ENCODE data around the gene MAPK8IP2.
A peak's percentile ranks its signal among the peaks of the same experiment; 100 is the strongest.

MAPK8IP2 gene

GRCh38 chr22:50600538-50600937, at the start of gene MAPK8IP2:
TSS of gene MAPK8IP2 (plus strand) at chr22:50600793. CDS start at chr22:50600819, 26 bp downstream.
- DNase-seq = no peak

GRCh38 chr22:50551160-50551752, 49.3 kb upstream of the MAPK8IP2 start:
- no peak for DNase-seq

DNA sequence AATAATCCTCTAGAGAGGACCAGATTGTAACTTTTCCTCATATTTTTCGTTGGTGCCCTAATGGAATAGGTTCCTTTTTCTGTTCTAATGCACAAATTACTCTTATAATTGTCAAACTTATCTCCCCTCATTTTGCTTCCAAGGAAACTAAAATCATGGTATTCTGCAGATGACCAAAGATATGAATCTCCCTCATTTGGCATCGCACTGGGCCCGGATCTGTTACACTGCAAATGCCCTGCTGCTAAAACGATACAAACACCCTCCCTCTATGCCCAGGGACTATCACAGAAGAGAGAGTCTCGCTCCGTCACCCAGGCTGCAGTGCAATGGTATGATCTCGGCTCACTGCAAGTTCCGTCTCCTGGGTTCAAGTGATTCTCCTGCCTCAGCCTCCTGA, 47.3 kb upstream of the MAPK8IP2 start:
- no peak for DNase-seq

- no peak for DNase-seq
These were observed 43.9 kb upstream of the MAPK8IP2 start for GRCh38 chr22:50556703-50557102.

DNA sequence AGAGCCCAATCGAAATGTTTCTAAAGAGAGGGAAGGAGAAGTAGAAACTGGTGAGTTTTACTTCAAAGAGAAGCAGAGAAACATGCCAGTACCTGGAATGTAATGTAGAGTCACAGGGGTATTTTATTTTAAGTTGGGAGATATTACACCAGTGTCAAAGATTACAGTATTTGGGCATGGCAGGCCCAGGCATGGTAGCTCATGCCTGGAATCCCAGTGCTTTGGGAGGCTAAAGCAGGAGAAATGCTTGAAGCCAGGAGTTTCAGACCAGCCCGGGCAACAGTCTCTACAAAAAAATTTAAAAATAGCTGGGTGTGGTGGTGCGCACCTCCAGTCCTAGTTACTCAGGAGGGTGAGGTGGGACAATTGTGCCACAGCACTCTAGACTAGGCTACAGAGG, 40.6 kb upstream of the MAPK8IP2 start:
- DNase-seq = no peak

DNA sequence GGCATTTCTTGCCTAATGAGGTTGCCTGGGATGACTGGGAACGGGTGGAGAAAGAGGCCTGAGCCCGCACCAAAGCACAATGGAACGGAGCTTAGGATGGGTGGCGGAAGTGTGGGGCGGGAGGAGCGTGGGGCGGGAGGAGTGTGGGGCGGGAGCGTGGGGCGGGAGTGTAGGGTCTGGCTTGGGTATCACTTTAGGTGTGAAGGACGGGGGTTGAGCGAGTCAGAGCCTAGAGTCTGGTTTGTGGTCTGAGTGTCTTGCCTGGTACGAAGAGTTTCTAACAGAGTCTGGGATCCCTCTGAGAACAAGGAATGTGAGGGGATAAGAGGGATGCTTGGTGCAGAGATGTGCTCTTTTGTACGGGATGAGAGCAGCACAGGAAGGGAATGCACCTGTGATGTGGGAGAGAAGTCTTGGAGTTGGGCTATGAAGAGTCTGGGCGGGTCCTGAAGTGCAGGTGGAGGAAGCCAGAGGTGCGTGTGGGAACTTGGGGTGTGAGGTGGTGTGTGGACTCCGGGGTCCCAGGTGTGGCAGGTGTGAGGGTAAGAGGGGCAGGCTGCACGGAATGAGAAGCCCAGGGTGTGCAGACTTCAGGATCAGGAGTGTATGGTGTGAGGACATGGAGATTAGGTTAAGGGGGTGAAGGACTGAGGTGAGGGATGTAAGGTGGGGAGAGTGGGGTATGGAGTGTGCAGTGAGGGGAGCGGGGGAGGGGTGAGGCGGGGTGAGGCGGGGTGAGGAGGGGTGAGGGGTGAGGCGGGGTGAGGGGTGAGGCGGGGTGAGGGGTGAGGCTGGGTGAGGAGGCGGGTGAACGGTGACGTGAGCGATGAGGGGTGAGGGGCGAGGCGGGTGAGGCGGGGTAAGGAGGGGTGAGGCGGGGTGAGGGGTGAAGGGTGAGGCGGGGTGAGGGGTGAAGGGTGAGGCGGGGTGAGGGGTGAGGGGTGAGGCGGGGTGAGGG, 38.9 kb upstream of the MAPK8IP2 start:
- no peak for DNase-seq

GRCh38 chr22:50562523-50563412, 37.8 kb upstream of the MAPK8IP2 start, which contains the start of gene SYCE3:
TSS of gene SYCE3 (minus strand) at chr22:50562919. CDS start at chr22:50556405, 6,514 bp downstream.
- DNase-seq = peak; percentile 98

GRCh38 chr22:50563413-50564160, 37.0 kb upstream of the MAPK8IP2 start:
- DNase-seq = no peak

DNA sequence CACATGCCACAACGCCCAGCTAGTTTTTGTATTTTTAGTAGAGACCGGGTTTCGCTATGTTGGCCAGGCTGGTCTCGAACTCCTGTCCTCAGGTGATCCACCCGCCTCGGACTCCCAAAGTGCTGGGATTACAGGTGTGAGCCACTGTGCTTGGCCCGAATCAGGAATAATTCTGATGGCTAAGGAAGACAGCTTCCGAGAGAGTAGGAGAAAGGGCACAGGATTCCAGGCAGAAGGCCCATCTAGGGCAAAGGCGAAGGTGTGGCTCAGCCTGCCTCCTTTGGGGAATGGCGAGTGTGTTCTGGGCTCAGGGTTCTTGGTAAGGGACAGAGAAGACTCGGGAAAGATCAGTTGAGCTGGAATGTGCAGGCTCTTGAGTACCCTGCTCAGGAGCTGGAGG, 36.3 kb upstream of the MAPK8IP2 start:
- no peak for DNase-seq

DNA sequence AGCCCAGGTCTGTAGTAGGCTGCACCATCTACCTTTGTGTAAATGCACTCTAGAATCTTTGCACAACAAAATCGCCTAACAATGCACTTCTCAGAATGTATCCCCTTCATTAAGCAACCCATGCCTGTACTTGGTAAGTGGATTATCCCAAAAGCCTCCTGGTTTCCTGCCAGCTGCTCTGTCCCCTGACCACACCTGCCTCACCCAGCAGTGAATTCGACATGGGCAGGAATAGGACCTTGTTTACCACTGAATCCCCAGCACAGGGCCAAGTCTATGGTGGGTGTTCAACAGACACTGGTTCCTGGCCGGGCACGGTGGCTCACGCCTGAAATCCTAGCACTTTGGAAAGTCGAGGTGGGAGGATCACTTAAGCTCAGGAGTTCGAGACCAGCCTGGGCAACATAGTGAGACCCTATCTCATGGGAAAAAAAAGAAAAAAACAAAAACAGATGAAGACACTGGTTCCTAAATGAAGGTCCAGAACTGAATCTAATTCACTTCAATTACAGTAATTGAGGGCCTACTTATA, 32.8 kb upstream of the MAPK8IP2 start:
- DNase-seq = no peak

GRCh38 chr22:50568626-50569025, 32.0 kb upstream of the MAPK8IP2 start:
- no peak for DNase-seq

DNA sequence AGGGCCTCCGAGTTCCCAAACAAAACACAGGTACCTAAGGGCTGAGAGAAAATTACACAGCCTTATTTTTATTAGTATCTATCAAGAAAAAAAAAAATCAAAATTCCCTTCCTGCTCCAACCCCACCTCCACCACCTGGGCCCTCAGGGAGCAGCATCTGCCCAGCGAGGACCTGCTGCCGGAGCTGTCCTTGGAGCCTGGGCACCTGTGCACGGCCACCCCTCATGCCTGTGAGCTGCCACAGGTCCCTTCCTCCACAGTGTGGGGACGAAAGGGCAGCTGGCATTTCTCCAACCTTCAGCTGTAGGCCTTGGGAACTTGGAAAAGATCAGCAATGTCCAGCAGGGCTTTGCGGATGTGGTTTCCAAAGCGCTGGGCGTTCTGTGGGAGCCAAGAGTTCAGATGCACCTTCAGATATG, 31.5 kb upstream of the MAPK8IP2 start:
- no peak for DNase-seq

DNA sequence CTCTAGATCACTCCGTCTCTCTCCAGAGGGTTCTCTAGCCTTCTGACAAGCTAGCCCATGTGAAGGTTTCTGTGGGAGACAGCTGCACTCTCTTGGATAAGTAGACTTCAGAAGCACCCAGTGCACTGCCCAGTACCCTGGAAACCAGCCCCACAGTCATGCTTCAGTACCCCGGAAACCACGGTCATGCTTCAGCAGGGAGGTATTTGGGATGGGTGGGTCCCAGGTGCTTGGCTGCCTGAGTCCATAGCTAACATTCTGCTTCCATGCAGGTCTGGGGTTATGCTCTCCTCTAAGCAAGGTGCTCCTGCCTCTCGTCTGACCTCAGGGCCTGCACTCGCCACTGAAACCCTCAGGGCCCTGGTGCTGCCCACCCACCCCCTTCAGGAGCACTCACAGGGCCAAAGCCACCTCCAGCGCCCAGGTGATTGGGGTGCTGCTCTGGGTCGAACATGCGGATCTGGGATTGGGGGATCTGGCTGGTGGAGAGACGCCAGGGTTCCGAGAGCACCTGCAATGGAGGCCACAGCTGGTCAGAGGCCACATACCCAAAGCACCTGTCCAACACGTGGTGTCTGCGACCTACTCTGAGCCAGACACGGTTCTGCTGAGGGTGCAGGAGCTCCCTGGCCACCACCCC, 30.6 kb upstream of the MAPK8IP2 start:
- DNase-seq = no peak

- DNase-seq = no peak
These were observed 29.7 kb upstream of the MAPK8IP2 start for GRCh38 chr22:50570861-50571260.

DNA sequence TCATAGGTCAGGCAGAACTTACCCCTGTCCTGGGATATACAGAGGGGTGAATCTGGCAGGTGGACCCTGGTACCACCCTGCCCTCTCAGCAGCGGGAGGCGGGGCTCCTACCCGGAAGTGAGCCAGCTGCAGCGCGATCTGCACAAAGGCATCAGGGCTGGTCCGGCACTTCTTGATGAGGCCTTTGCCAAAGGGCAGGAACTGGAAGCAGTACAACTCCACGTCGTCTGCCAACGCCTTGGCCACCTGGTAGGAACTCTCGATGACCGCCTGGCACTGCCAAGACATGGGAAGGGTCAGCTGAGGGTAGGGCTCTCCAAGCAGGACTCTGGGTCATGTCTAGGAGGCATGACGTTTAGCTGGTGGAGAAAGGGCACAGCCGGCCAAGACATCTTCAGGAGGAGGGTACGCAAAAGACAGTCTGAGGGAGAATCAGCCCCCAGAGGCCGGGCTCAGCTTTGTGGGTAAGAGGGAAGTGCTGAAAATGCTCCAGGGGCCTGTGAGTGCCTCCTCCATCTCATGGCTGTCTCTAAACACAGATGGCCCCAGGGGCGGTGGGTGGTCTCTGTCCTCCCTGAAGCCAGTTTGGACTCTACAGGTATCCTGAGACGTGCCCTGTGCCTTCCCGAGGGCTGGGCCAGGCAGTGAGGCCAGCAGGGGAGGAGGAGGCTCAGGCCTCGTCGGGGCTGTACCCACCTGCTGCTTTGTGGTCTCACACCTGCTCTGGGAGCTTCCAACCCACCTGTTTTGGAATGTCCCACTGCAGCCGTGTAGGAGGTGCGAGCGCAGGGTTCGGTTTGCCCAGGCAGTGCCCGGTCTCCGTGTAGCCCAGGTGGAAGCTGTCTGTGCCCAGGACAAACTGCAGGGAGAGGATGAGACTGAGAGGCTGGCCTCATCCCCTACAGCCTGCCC, 29.1 kb upstream of the MAPK8IP2 start:
- no peak for DNase-seq

- no peak for DNase-seq
These were observed 27.6 kb upstream of the MAPK8IP2 start for GRCh38 chr22:50572965-50573364.

DNA sequence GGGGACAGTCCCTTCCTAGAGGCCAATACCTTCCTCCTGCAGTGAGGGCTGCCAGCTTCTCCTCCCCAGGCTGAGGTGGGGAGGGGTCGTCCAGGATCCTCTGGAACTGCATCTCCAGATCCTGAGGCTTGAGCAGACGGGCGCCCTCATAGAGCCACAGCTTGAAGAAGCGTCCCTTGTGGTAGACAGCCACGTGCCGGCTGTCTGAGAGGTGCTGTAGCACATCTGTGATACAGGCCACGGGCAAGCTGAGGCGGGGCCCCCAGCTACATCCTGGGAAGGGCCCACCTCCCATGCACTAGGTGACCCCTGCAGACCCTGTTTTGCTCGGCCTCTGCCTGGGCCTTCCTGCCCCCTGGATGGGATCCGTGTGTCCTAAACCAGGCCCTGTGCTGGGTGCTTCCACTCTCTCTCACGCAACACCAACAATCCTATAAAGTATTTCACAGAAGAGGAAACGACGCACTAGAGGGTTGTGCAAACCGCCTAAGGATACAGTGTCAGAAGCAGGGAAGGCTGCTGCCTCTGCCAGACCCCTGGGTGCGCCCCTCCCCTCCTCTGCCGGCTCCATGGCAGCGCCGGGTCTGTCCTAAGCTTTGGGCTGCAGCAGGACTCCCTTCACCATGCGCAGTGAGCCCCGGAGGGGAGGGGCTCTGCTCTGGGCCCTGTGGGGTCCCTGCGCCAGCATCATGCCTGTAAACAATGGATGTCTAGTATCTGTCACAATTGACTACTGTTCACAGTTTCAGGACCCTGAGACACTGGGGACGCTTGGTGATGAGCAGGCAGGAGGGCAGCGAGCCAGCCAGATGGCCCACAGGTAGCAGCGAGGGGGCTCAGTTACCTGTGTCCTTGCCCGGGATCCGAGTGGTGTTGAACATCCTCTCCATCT, 26.9 kb upstream of the MAPK8IP2 start:
- no peak for DNase-seq

DNA sequence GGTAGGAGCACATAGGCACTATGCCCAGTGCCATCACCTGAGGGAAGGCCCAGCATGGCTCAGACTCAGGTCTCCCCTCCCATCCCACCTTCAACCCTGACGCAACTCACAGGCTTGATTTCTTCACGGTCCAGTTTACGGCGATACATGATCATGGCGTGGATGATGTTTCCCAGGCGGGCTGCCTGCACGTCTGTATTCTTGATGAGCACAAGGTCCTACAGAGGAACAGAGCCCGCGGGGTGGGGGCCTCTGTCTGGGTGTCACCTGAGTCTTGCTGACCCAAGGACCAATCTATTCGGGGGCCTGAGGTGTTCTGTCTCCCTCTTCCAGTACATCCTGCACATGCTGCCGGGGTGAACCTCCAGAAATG, 26.2 kb upstream of the MAPK8IP2 start:
- no peak for DNase-seq

DNA sequence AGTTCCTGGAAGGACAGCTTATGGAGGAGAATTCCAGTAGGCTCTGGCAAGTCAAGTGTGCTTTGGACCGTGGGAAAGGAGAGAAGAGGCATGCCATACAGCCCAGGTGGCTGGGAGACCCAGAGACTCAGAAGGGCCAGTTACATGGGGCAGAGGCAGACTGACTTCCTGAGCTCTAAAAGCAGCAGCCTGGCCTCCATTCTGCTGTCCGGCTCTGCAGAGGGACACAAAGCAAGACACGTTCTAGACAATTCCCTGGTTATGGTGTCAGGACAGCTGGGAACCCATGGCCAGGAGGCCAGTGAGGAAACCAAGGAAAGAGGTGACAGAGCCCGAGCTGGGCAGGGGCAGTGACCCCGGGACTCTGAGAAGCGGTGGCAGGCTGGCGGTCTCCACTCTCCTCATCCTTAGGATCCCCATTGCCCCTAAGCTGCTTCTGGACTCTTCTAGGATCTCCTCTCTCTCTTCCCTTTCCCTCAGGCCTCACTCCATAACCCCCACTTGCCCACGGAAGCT, 25.1 kb upstream of the MAPK8IP2 start:
- DNase-seq = no peak
